WTC11 (cell line): ENCODE results near the gene SPG21.

Source experiments
- CREB1 ChIP-seq: sonication (generic); formaldehyde crosslinking; IDR thresholded peaks from 2 replicates; pipeline ENCODE4 v1.8.0; 2023; ENCODE audit warnings: mild to moderate bottlenecking, missing genetic modification reagents
- HMGXB4 ChIP-seq: sonication (generic); formaldehyde crosslinking; IDR thresholded peaks from 2 replicates; pipeline ENCODE4 v1.8.1; 2023; ENCODE audit warnings: mild to moderate bottlenecking, moderate library complexity, missing genetic modification reagents
- NFATC4 ChIP-seq: fragments of 250-450 bp; sonication (Bioruptor Pico); IDR thresholded peaks from 2 replicates; pipeline ENCODE4 v1.9.0; 2021; ENCODE audit warnings: mild to moderate bottlenecking
- SP1 ChIP-seq: sonication (generic); formaldehyde crosslinking; conservative IDR thresholded peaks from 2 replicates; pipeline ENCODE4 v1.8.1; 2022; ENCODE audit warnings: missing genetic modification reagents
- TF ChIP-seq, protein P1 (sequence below): fragments of 250-450 bp; sonication (Bioruptor Pico); IDR thresholded peaks from 2 replicates; pipeline ENCODE4 v2.1.2; 2022; ENCODE audit warnings: mild to moderate bottlenecking, moderate library complexity

DNA sequence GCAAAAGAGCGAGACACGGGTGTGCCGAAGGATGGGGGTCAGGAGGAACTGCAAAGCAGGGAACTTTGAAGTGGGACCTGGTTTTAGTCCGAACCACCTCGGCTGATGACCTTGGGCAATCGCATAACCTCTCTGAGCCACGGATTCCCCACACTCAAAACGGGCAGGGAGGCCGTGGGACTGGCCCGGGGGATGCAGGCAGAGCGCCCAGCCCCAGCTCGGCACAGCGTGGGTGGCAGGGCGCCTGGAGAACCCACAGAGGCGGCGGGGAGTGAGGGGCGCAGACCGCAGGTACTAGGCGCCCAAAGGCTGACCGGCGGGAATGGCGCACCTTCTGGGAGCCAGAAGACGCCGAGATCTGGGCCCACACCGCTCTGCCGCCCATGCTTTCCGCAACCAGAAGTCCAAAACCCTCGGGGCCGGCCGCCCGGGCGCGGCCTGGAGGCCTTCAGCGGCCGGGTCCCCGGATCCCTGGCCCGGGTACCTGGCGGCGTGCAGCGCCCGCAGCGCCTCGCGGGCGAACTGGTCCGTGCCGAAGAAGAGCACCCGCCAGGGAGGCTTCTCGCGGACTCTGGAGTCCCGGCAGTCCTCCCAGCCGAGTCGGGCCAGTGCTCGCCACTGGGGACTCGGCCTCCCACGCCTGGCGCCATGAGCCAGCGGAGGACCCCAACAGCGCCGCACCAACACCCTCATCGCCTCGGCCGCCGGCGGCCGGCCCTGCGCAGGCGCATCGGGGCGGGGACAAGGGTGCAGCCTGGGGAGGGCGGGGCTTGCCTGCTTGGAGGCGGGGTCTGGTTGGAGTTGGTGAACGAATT, 39.4 kb upstream of the SPG21 start, which contains the start of gene MTFMT:
- TF ChIP-seq, protein P1, sequence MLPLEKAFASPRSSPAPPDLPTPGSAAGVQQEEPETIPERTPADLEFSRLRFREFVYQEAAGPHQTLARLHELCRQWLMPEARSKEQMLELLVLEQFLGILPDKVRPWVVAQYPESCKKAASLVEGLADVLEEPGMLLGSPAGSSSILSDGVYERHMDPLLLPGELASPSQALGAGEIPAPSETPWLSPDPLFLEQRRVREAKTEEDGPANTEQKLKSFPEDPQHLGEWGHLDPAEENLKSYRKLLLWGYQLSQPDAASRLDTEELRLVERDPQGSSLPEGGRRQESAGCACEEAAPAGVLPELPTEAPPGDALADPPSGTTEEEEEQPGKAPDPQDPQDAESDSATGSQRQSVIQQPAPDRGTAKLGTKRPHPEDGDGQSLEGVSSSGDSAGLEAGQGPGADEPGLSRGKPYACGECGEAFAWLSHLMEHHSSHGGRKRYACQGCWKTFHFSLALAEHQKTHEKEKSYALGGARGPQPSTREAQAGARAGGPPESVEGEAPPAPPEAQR (CRISPR knock-in tag) = no peak
- TF ChIP-seq CREB1 (CRISPR knock-in tag) (no peak), HMGXB4 (CRISPR knock-in tag) (peak; percentile 94), NFATC4 (CRISPR knock-in tag) (no peak), SP1 (CRISPR knock-in tag) (0 out of 2 replicates have a peak, but pooled peaks have one; percentile 10)
